A549 (cell line): ENCODE measurements around the gene OR6S1. TPM values are rescaled to one million over a fixed set of nuclear protein-coding genes. Genes with fewer than 3 reads are reported as not detected.

Experiments used
- ATAC-seq, 2 experiments: fragments of 200-7000 bp in 1 of 2; fragments of >200 bp in 1 of 2; cut with Nextera tagmentation in 1 of 2; cut with Tn5 transposase in 1 of 2; 3 replicates each; pipeline versions ENCODE4 v1.8.0 to v1.9.1; 2018 to 2020; ENCODE audit warnings: mild to moderate bottlenecking in 1 of 2, moderate library complexity in 1 of 2
- CTCF ChIA-PET: fragments of 300-600 bp; sonication (Branson Sonifier 250); formaldehyde crosslinking; extraction: SDS; loops from one replicate; lab custom pipeline; 2021; ENCODE audit warnings: antibody characterized with exemption, inconsistent platforms; lab: Yijun Ruan, JAX
- POLR2A ChIA-PET: fragments of 350-600 bp; formaldehyde crosslinking; extraction: SDS; loops from one replicate; lab custom pipeline; 2021; ENCODE audit warnings: antibody characterized with exemption, inconsistent platforms; lab: Yijun Ruan, JAX
- DNase-seq, 2 experiments: peaks; one replicate each; pipeline versions ENCODE4 v3.0.0 to v3.0.0-alpha.2; 2011 to 2016; ENCODE audit warnings: low read depth in 1 of 2, low spot score in 1 of 2
- FAIRE-seq: peaks from 2 replicates; lab custom pipeline; 2011; peaks lifted over from hg19 to GRCh38; lab: Jason Lieb, UNC
- H3K27ac ChIP-seq, 2 experiments: fragments of >200 bp; sonication (Bioruptor Twin); formaldehyde crosslinking; 3 replicates each; pipeline ENCODE4 v1.5.1; 2016 to 2017
- H3K4me1 ChIP-seq: fragments of >200 bp; sonication (Bioruptor Twin); formaldehyde crosslinking; 3 replicates; pipeline ENCODE4 v1.6.1; 2016
- H3K4me2 ChIP-seq: fragments of >200 bp; sonication (Bioruptor Twin); formaldehyde crosslinking; 3 replicates; pipeline ENCODE4 v1.6.1; 2016
- H3K4me3 ChIP-seq: fragments of >200 bp; sonication (Bioruptor Twin); formaldehyde crosslinking; 3 replicates; pipeline ENCODE4 v1.5.1; 2016
- H3K9me3 ChIP-seq: fragments of >200 bp; sonication (Bioruptor Twin); formaldehyde crosslinking; 3 replicates; pipeline ENCODE4 v1.6.1; 2016
- ATOH8 ChIP-seq: fragments of 250-450 bp; sonication (Bioruptor Pico); IDR thresholded peaks from 2 replicates; pipeline ENCODE4 v1.5.0; 2020; ENCODE audit warnings: low read depth, mild to moderate bottlenecking, moderate library complexity
- BHLHE40 ChIP-seq: IDR thresholded peaks from 2 replicates; pipeline ENCODE4 v1.6.1; 2012; ENCODE audit warnings: low read depth, low read length, inconsistent platforms
- CBX2 ChIP-seq: fragments of 200-600 bp; sonication (generic); IDR thresholded peaks from 2 replicates; pipeline ENCODE4 v1.6.1; 2016; ENCODE audit warnings: low read depth, mild to moderate bottlenecking, borderline replicate concordance
- EP300 ChIP-seq, 2 experiments: fragments of >200 bp; sonication (Bioruptor Twin); formaldehyde crosslinking; IDR thresholded peaks; 2 replicates in 1 of 2; 3 replicates in 1 of 2; pipeline ENCODE4 v1.6.1; 2016 to 2017
- FOSL2 ChIP-seq, 2 experiments: fragments of 450-650 bp in 1 of 2; fragments of >200 bp in 1 of 2; sonication (Bioruptor Twin) in 1 of 2; formaldehyde crosslinking; IDR thresholded peaks; 2 replicates each; pipeline versions ENCODE4 v1.5.0 to v1.6.1; 2016 to 2020; ENCODE audit warnings: mild to moderate bottlenecking in 1 of 2, moderate library complexity in 1 of 2
- GATA3 ChIP-seq: IDR thresholded peaks from 2 replicates; pipeline ENCODE4 v1.6.1; 2012; ENCODE audit warnings: borderline replicate concordance
- HDAC2 ChIP-seq: fragments of 200-600 bp; sonication (generic); IDR thresholded peaks from 2 replicates; pipeline ENCODE4 v1.6.1; 2016
- HOXA7 ChIP-seq: fragments of 250-450 bp; sonication (Bioruptor Pico); IDR thresholded peaks from 2 replicates; pipeline ENCODE4 v1.5.0; 2020; ENCODE audit warnings: mild to moderate bottlenecking, moderate library complexity
- JUN ChIP-seq, 2 experiments: fragments of >200 bp; sonication (Bioruptor Twin); formaldehyde crosslinking; IDR thresholded peaks; 2 replicates in 1 of 2; 3 replicates in 1 of 2; pipeline ENCODE4 v1.6.1; 2016 to 2017
- MAFK ChIP-seq: fragments of 450-650 bp; IDR thresholded peaks from 2 replicates; pipeline ENCODE4 v1.6.1; 2014; ENCODE audit not compliant: partially characterized antibody
- MAZ ChIP-seq: fragments of 150-350 bp; IDR thresholded peaks from 2 replicates; pipeline ENCODE4 v1.6.1; 2014; ENCODE audit warnings: antibody characterized with exemption, low read depth, low read length, borderline replicate concordance
- NPAS2 ChIP-seq: fragments of 250-450 bp; sonication (Bioruptor Pico); IDR thresholded peaks from 2 replicates; pipeline ENCODE4 v1.8.0; 2022; ENCODE audit warnings: mild to moderate bottlenecking, moderate library complexity, borderline replicate concordance
- NR3C1 ChIP-seq: fragments of >200 bp; sonication (Bioruptor Twin); formaldehyde crosslinking; IDR thresholded peaks from 3 replicates; pipeline ENCODE4 v1.6.1; 2017
- POLR2AphosphoS2 ChIP-seq: conservative IDR thresholded peaks from 2 replicates; pipeline ENCODE4 v1.6.1; 2012; ENCODE audit warnings: low read length, improper control_type of control experiment, inconsistent platforms
- RARB ChIP-seq: fragments of 250-450 bp; sonication (Bioruptor Pico); IDR thresholded peaks from 2 replicates; pipeline ENCODE4 v1.8.0; 2021; ENCODE audit warnings: mild to moderate bottlenecking, moderate library complexity
- REST ChIP-seq: fragments of 200-600 bp; sonication (generic); IDR thresholded peaks from 2 replicates; pipeline ENCODE4 v1.6.1; 2016; ENCODE audit warnings: antibody characterized with exemption, mild to moderate bottlenecking, moderate library complexity
- SMC3 ChIP-seq: fragments of >200 bp; sonication (Bioruptor Twin); formaldehyde crosslinking; IDR thresholded peaks from 3 replicates; pipeline ENCODE4 v1.6.1; 2018; ENCODE audit warnings: inconsistent platforms
- ZNF302 ChIP-seq: fragments of 250-450 bp; sonication (Bioruptor Pico); IDR thresholded peaks from 2 replicates; pipeline ENCODE4 v1.9.0; 2021; ENCODE audit warnings: inconsistent platforms, mild to moderate bottlenecking, moderate library complexity
- ZSCAN20 ChIP-seq: fragments of 250-450 bp; sonication (Bioruptor Pico); IDR thresholded peaks from 2 replicates; pipeline ENCODE4 v1.8.0; 2022; ENCODE audit warnings: mild to moderate bottlenecking, moderate library complexity
- WGBS: methylation state at CpG from one replicate; pipeline ENCODE4 v1.1.6; 2017; ENCODE audit errors: missing lambda C conversion rate; 5-methylcytosine and 5-hydroxymethylcytosine counted together
- polyA plus RNA-seq, 4 experiments: library from polyadenylated mRNA; depleted of rRNA in 3 of 4; stranded (reverse); fragments of >200 nt; fragmentation: RNase III in 1 of 4; extraction: RNeasy Plus Mini Kit Qiagen cat#74134 plus additional on column Dnase treatment in 1 of 4; gene quantifications; 2 replicates in 3 of 4; 3 replicates in 1 of 4; pipeline ENCODE4 v1.2.3, GENCODE V29; 2011 to 2017

OR6S1 gene
- polyA plus RNA-seq, 2 of the 4 experiments (the other 2 are of a cell fraction), result not detected

GRCh38 chr14:20628063-20628854, 13.2 kb downstream of the OR6S1 start:
- no peak for TF ChIP-seq MAFK
- TF ChIP-seq REST, result no peak
- TF ChIP-seq, all 56 proteins: peak for 0
- FAIRE-seq (no peak), DNase-seq (no peak), ATAC-seq (no peak)
- peak overlapping the region in 1 of 2 experiments; percentile 1; a peak in 1 of 6 replicates for H3K27ac ChIP-seq
- peaks cover 37% of the 10 kb centered on the region; the same call in 2 of the 3 replicates for H3K4me1 ChIP-seq
- no peak overlapping the region for H3K4me3 ChIP-seq
- H3K4me2 ChIP-seq, result peak overlapping the region; percentile 72
- ChIA-PET POLR2A (no interaction called here), CTCF (interaction anchor here (0.9 to 4.6 kb wide), 4 partner anchors 15 to 255 kb away, joined by 3 to 30 read pairs (median 4); no protein-coding TSS in a partner anchor)
- 33% methylated on average over 10 of the region's 10 CpGs for WGBS
- H3K9me3 ChIP-seq, result no peaks in the 10 kb centered on the region

GRCh38 chr14:20627346-20628027, 14.0 kb downstream of the OR6S1 start:
- no peak for ATAC-seq
- CTCF ChIA-PET, result interaction anchor here (0.9 to 1.4 kb wide), 3 partner anchors 19 to 254 kb away, joined by 3 to 4 read pairs (median 3); no protein-coding TSS in a partner anchor
- no peak overlapping the region for H3K4me3 ChIP-seq
- H3K4me1 ChIP-seq, result peaks cover 37% of the 10 kb centered on the region; the same call in 2 of the 3 replicates
- peak overlapping the region; percentile 72 for H3K4me2 ChIP-seq
- no peaks in the 10 kb centered on the region for H3K9me3 ChIP-seq
- TF ChIP-seq CBX2, result no peak
- TF ChIP-seq EP300 (IDR thresholded peaks at IDR 0.05), result no peak
- TF ChIP-seq, all 56 proteins: peak for 0
- no peak for FAIRE-seq
- H3K27ac ChIP-seq, result no peak overlapping the region; a peak in 1 of 6 replicates
- no peak for DNase-seq
- POLR2A ChIA-PET, result no interaction called here
- 57% methylated on average over 5 of the region's 5 CpGs for WGBS

GRCh38 chr14:20626274-20626673, 15.2 kb downstream of the OR6S1 start:
- FAIRE-seq, result no peak
- H3K27ac ChIP-seq, result 0 out of 6 replicates have a peak overlapping the region, but pooled peaks of 1 of the 2 experiments have one; percentile 30
- no peaks in the 10 kb centered on the region for H3K9me3 ChIP-seq
- peak overlapping the region; percentile 72 for H3K4me2 ChIP-seq
- CTCF ChIA-PET, result interaction anchor here (0.6 to 1.4 kb wide), 4 partner anchors 13 to 852 kb away, joined by 3 to 9 read pairs (median 5); no protein-coding TSS in a partner anchor
- peaks cover 37% of the 10 kb centered on the region; the same call in 2 of the 3 replicates for H3K4me1 ChIP-seq
- DNase-seq, result no peak
- ATAC-seq, result no peak
- TF ChIP-seq POLR2AphosphoS2 (no peak), NR3C1 (no peak), MAZ (no peak), ZSCAN20 (CRISPR knock-in tag) (no peak), HOXA7 (CRISPR knock-in tag) (no peak), EP300 (IDR thresholded peaks at IDR 0.05) (no peak), SMC3 (no peak), RARB (no peak), ZNF302 (CRISPR knock-in tag) (no peak), CBX2 (no peak), FOSL2 (IDR thresholded peaks at IDR 0.05) (no peak), FOSL2 (CRISPR knock-in tag; IDR thresholded peaks at IDR 0.05) (no peak), BHLHE40 (no peak), HDAC2 (no peak), JUN (IDR thresholded peaks at IDR 0.05) (no peak), GATA3 (no peak), ATOH8 (no peak), NPAS2 (CRISPR knock-in tag) (no peak)
- 70% methylated on average over 12 of the region's 12 CpGs for WGBS
- peak overlapping the region; percentile 53 for H3K4me3 ChIP-seq
- POLR2A ChIA-PET, result no interaction called here
